DMS79 treated with DMSO at 0.1 percent for 48 hours (cell line): ENCODE data around the gene CUEDC1.
"Not testable (repeated sequence)": the region's sequence is repeated elsewhere in the genome, so short reads cannot be mapped to it uniquely, and the experiment has no call there.

Experiments
- DNase-seq: peaks from one replicate; lab custom pipeline; 2025; lab: John Stamatoyannopoulos, UW

The CUEDC1 gene

DNA sequence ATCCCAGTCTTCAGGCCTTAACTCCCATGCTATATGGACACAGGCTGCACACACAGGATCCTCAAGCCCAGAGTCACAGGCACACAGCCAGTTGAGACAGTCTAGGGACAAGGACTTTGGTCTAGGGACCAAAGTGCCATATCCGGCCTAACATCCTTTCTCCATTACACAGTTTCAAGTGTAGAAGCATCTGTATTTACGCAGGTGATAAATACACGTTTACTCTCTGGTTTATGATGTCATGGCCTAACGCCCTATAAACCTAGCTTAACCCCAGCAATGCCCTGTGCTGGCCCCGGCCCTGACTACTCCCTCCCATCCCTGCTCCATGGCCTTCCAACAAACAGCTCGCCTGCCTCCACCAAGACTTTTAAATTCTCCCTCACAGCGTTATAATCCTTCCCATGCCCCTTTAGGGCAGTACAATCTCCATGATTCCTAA lies 17.1 kb downstream of the CUEDC1 start:
- DNase-seq = no peak

- no peak for DNase-seq
These were observed 17.7 kb downstream of the CUEDC1 start for GRCh38 chr17:57937492-57937891.

GRCh38 chr17:57935833-57936807 lies 19.1 kb downstream of the CUEDC1 start:
- no peak for DNase-seq

- DNase-seq = no peak
These were observed 23.6 kb downstream of the CUEDC1 start for GRCh38 chr17:57931488-57932137.

GRCh38 chr17:57930239-57930638 lies 25.0 kb downstream of the CUEDC1 start:
- DNase-seq = no peak

- no peak for DNase-seq
These were observed 25.8 kb downstream of the CUEDC1 start for GRCh38 chr17:57929386-57929785.

GRCh38 chr17:57928928-57929327 lies 26.3 kb downstream of the CUEDC1 start:
- no peak for DNase-seq

DNA sequence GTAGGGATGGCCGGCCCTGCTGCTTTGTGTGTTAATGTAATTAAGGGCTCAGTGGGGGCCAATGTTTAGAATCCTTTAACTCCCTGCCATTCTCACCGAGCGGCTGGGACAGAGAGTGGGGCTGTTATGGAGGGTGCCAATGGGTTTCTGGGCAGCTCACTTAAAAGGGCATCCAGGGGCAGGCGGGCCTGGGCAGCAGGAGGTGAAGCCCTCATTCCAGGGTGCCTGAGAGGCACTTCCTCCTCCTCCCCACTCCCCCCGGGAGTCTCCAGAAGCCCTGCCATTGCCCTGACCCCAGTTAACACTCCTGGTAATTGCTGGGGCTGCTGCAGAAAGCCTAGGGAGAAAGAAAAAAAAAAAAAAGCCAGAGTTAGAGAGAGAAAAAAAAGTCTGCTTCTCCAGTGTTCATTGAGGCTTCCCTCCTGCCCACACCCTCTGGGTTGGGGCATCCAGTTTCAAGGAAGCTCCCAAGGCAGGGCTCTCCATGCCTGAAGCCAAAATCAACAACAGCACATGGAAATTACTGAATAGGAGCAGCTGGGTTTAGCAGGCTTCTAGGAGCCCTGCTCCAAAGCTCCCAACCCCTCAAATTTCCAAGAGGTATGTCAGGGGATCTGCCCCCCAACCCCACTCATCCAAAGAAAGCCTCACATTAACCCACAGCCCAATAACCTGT lies 28.0 kb downstream of the CUEDC1 start:
- DNase-seq = peak; percentile 35

DNA sequence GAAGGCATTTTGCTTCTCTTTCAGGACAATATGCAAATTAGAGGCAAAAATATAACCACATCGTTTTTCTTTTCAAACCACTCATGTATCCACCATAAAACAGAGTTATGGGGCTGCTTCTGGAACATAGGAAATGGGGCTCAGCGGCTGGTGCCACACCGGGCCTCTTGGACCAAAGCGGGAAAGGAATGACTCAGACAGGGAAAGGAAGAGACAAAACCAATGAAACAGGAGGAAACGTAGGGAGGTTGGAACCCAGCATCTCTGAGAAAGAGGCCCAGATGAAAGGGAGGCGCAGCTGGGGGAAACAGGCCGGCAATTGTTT lies 28.5 kb downstream of the CUEDC1 start:
- DNase-seq = no peak

- peak; percentile 73 for DNase-seq
These were observed 29.7 kb downstream of the CUEDC1 start for GRCh38 chr17:57925361-57925990.

GRCh38 chr17:57924677-57925076 lies 30.5 kb downstream of the CUEDC1 start:
- peak; percentile 78 for DNase-seq

DNA sequence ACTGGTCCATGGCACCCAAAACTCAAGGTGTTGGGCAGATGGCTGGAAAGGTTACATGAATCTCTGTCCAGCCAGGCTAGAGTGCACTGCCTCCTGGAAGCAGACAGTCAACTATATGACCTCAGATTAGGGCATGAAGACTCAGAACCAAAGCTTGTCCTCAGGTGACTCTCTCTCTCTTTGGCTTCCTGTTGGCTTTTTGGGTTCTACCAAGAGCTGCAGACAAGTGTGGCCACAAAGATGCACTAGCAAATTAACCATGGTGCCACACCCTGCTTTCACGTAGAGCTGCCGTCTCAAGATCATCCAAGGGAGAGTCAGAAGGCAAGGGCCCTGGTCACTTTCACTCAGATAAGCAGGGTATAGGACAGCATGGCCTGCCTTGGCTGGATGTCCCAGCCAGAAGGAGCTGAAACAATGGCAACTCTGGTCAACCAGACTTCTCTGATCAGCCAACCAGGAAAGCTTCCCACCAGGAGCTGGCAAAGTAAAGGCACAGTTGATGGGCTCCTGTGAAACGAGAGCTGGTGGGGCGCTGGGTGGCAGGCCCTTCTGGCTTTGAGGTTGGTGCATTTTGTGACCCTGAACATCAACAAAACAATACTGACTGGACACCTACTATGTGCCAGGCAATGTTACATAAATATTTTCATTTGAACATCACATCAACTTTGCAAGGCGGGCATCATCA lies 31.9 kb downstream of the CUEDC1 start:
- no peak for DNase-seq

- not testable (repeated sequence) for DNase-seq
These were observed 32.5 kb downstream of the CUEDC1 start for GRCh38 chr17:57922745-57923144.

GRCh38 chr17:57920916-57921703 lies 34.1 kb downstream of the CUEDC1 start:
- DNase-seq = no peak

DNA sequence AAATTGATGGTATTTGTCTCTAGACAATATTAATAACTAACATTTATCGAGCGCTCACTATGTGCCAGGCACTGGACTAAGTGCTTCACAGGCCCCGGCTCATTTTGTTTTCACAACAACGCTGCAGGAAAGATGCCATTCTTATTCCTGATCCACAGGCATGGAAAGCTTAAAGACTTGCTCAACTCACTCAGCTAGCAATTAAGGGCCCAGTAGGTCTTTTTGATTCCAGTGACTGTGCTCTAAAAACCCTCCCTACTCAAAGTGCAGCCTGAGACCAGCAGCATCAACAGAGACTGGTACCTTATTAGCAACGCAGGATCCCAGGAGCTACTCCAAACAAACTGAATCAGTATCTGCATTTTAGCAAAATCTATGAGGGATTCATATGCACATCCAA lies 35.3 kb downstream of the CUEDC1 start:
- no peak for DNase-seq

- no peak for DNase-seq
These were observed 37.0 kb downstream of the CUEDC1 start for GRCh38 chr17:57918017-57918895.

DNA sequence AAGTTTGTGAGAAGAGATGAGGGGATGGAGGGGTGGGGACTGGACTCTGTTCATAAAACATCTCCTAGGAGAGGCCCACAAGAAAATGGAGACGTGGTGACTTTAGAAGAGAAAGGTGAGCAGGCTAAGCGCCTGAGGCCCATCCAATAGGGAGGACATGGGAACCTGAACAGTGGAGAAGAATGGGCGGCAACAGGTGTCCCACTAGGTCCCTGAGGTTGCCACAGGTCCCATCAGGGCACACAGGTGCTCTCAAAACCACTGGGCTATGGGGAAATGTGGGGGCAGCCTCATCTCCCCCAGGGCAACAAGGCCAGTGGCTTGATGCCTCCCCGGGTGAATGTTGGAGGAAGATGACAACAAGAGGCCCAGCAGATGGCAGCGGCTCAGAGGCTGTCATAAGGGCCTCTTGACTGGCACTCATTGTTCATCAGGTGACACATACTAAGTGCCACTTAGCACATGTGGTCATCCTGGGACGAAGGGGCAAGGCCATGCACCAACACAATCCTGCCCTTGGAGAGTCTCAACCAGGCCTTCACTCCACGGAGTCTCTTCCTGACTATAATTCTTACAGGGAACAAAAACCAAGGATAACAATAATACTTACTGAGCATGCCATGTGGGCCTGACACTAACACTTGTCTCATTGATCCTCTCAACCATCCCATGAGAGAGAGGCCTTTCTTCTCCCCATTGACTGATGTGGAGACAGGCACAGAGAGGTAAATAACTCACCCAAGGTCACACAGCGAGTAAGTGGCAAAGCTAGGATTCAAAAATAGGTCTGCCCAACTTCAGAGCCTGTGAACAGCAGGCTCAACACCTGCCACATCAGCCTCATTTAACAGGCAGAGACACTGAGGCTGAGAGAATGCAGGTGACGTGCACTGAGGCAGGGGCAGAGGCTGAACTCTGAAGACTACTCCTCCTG lies 38.0 kb downstream of the CUEDC1 start:
- DNase-seq = peak; percentile 49

DNA sequence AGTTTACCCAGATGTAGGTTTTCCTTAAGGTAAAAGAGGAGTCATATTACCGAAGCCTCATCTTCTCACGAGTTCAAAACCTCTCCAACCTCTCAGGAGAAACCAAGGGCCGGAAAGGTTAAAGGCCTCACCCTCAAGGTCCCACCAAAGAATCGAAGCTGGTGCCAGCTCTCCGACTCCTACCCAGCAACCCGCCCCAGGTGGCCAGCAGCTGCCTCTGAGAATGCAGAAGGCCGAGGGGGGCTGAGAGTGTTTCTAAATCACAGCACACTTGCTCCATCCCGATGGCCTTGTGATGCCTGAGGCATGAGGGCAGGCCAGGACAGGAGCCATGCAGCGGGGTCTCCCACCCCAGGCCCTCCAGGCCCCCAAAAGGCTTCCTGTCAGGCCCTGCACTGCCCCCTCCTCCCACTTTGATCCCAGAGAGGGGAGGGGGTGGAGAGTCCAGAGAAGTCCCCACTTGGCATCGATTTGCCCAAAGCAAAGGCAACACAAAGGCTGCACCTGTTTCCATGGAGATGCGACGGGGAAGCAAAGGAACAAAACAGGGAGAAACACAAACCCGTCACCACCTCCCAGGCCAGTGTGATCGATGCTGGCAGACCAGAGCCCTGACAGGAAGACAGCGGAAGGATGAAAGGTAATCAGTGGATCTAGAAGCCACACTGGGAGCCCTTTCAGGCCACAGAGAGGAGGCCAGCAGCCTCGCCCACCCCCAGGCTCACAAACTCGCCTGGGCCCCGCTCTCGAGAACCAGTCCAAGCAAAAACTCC lies 39.0 kb downstream of the CUEDC1 start:
- DNase-seq = peak; percentile 27
